Subcutaneous adipose tissue (tissue), 4 donors: ENCODE data around the gene NFATC3. TPM values are rescaled to one million over a fixed set of nuclear protein-coding genes. Genes with fewer than 3 reads are reported as not detected.

ENCODE experiments used
- total RNA-seq, 4 donors: library from RNA; depleted of rRNA; stranded (reverse); fragments of >200 nt; gene quantifications; one replicate each; pipeline ENCODE4 v1.1.0, GENCODE V29; 2016
- TF ChIP-seq, protein P1 (sequence below): fragments of 450-650 bp; IDR thresholded peaks from one replicate; pipeline ENCODE4 v1.5.1; 2016; ENCODE audit warnings: low read depth, mild to moderate bottlenecking, control low read depth, antibody characterized with exemption, moderate library complexity

The NFATC3 gene
- total RNA-seq, 4 donors from 2014 or later: 39.9 to 47.6 (median 45.5) TPM

- TF ChIP-seq, protein P1, sequence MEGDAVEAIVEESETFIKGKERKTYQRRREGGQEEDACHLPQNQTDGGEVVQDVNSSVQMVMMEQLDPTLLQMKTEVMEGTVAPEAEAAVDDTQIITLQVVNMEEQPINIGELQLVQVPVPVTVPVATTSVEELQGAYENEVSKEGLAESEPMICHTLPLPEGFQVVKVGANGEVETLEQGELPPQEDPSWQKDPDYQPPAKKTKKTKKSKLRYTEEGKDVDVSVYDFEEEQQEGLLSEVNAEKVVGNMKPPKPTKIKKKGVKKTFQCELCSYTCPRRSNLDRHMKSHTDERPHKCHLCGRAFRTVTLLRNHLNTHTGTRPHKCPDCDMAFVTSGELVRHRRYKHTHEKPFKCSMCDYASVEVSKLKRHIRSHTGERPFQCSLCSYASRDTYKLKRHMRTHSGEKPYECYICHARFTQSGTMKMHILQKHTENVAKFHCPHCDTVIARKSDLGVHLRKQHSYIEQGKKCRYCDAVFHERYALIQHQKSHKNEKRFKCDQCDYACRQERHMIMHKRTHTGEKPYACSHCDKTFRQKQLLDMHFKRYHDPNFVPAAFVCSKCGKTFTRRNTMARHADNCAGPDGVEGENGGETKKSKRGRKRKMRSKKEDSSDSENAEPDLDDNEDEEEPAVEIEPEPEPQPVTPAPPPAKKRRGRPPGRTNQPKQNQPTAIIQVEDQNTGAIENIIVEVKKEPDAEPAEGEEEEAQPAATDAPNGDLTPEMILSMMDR: no peak
Observed at GRCh38 chr16:68252383-68252782, 167.2 kb downstream of the NFATC3 start.

DNA sequence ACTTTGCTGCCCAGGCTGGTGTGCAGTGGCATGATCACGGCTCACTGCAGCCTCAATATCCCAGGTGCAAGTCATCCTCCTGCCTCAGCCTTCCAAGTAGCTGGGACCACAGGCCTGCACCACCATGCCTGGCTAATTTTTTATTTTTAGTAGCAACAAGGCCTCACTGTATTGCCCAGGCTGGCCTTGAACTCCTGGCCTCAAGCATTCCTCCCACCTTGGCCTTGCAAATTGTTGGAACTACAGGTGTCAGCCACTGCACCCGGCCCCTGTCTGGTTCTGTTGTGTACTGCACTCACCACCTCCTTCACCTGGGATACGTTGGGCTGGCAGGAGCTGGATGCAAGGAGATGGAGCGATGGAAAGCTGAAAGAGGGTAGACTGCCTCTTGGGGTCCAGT, 168.6 kb downstream of the NFATC3 start:
- TF ChIP-seq, protein P1: no peak

DNA sequence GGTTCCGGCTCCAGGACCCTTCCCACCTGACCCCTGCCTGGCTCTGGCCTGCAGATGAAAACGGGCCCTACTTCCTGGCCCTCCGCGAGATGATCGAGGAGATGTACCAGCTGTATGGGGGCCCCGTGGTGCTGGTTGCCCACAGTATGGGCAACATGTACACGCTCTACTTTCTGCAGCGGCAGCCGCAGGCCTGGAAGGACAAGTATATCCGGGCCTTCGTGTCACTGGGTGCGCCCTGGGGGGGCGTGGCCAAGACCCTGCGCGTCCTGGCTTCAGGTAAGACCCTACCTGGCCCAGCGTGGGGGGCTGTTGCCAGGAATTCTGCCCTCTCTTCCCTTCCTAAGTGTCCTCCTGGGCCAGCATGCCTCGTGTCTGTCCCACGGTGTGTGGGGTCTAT, 170.5 kb downstream of the NFATC3 start:
- TF ChIP-seq, protein P1: no peak

GRCh38 chr16:68257251-68257905, 172.2 kb downstream of the NFATC3 start:
- TF ChIP-seq, protein P1: no peak

- TF ChIP-seq, protein P1: no peak
Observed at GRCh38 chr16:68257906-68258800, 173.0 kb downstream of the NFATC3 start.

- TF ChIP-seq, protein P1: no peak
Observed at GRCh38 chr16:68259007-68259825, 174.0 kb downstream of the NFATC3 start.
